Measurements from ENCODE around the gene APOBR.

APOBR gene

GRCh38 chr16:28505489-28506137, 11.2 kb downstream of the APOBR start:
- DNase-seq (ENCODE audit: extremely low read depth, low read depth) = no peak
- TF ChIP-seq CTCF (IDR thresholded peaks at IDR 0.05; ENCODE audit: low read depth, low read length, missing control alignments) = no peak
- no peak overlapping the region for H3K4me3 ChIP-seq (replicated peaks; ENCODE audit: low read depth, low read length)

GRCh38 chr16:28511031-28511430, 16.6 kb downstream of the APOBR start:
- TF ChIP-seq CTCF (IDR thresholded peaks at IDR 0.05; ENCODE audit: low read depth, low read length, missing control alignments) = no peak
- no peak overlapping the region for H3K4me3 ChIP-seq (replicated peaks; ENCODE audit: low read depth, low read length)
- no peak for DNase-seq (ENCODE audit: extremely low read depth, low read depth)

DNA sequence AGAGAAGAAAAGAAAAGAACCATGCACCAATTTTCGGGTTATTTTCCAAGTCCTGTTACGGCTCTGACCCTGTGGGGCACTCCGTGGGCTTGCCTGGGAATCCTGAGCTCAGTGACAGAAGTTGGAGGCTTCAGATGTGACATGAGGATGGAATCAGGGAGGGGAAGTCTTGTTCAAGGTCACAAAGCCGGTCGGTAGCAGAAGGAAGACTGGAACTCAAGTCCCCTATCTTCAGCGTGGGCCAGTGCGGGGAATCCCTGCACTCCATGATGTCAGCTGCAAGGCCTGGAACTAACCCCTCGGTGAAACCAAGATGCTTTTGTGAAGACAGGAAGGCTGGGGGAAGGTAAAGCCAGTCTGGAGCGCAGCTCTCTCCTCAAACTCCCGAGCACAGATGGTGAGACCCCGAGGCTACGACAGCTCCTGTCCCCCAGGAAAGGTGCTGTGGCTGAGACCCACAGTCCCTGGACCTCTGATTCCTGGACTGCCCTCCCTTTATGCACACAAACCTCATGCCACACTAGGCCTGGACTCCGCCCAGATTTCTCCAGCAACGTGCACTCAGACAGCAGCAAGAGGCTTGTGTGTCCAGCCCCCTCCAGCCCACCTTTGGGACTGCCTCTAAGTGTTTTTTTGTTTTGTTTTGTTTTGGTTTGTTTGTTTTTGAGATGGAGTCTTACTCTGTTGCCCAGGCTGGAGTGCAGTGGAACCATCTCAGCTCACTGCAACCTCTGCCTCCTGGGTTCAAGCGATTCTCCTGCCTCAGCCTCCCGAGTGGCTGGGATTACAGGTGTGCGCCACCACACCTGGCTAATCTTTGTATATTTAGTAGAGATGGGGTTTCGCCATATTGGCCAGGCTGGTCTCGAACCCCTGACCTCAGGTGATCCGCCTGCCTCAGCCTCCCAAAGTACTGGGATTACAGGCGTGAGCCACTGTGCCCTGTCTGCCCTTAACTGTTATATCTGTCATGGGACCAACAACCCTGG, 17.7 kb downstream of the APOBR start:
- no peak for TF ChIP-seq CTCF (IDR thresholded peaks at IDR 0.05; ENCODE audit: low read depth, low read length, missing control alignments)
- DNase-seq (ENCODE audit: extremely low read depth, low read depth) = no peak

GRCh38 chr16:28513484-28514181, 19.2 kb downstream of the APOBR start:
- no peak overlapping the region for H3K4me3 ChIP-seq (replicated peaks; ENCODE audit: low read depth, low read length)
- no peak for TF ChIP-seq CTCF (IDR thresholded peaks at IDR 0.05; ENCODE audit: low read depth, low read length, missing control alignments)
- DNase-seq (ENCODE audit: extremely low read depth, low read depth) = no peak

More for the DNA sequence above, 17.7 kb downstream of the APOBR start:
- no peak overlapping the region for H3K4me3 ChIP-seq (replicated peaks; ENCODE audit: low read depth, low read length)

- TF ChIP-seq CTCF (IDR thresholded peaks at IDR 0.05; ENCODE audit: low read depth, low read length, missing control alignments) = no peak
Observed at GRCh38 chr16:28514246-28514645, 19.8 kb downstream of the APOBR start.

GRCh38 chr16:28520672-28521071, 26.2 kb downstream of the APOBR start:
- DNase-seq (ENCODE audit: extremely low read depth, low read depth) = no peak
- H3K4me3 ChIP-seq (replicated peaks; ENCODE audit: low read depth, low read length) = no peak overlapping the region
- no peak for TF ChIP-seq CTCF (IDR thresholded peaks at IDR 0.05; ENCODE audit: low read depth, low read length, missing control alignments)

More at GRCh38 chr16:28514246-28514645, 19.8 kb downstream of the APOBR start:
- H3K4me3 ChIP-seq (replicated peaks; ENCODE audit: low read depth, low read length) = no peak overlapping the region
- DNase-seq (ENCODE audit: extremely low read depth, low read depth) = no peak
